Measurements from ENCODE around the gene MAPK1.
"Not testable (repeated sequence)": the region's sequence is repeated elsewhere in the genome, so short reads cannot be mapped to it uniquely, and the experiment has no call there.

MAPK1 gene

GRCh38 chr22:21845558-21846453 is 21.6 kb downstream of the MAPK1 start:
- no peak for DNase-seq

DNA sequence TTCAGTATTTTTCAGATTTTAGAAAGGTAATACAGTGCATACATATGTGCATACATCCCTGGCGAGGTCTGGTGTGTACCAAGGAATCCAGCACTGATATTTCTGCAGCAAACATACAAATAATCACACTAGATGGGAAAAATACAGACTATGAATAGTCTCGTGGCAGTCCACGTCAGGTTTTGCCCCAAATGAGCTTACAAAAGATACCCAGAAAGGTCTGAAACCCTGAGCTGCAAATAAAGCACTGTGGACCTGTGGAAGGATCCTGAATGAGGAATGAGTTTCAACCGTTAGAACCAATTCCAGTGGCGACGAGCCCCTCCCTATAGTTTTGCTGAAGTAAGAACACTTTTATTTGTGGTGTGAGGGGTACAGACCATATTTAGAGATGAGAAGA is 24.5 kb downstream of the MAPK1 start:
- DNase-seq, result no peak

GRCh38 chr22:21841422-21841821 is 26.0 kb downstream of the MAPK1 start:
- no peak for DNase-seq

GRCh38 chr22:21840236-21840823 is 27.1 kb downstream of the MAPK1 start:
- no peak for DNase-seq

GRCh38 chr22:21839765-21840140 is 27.7 kb downstream of the MAPK1 start:
- no peak for DNase-seq

- not testable (repeated sequence) for DNase-seq
Measured at GRCh38 chr22:21839104-21839764, 28.2 kb downstream of the MAPK1 start.

DNA sequence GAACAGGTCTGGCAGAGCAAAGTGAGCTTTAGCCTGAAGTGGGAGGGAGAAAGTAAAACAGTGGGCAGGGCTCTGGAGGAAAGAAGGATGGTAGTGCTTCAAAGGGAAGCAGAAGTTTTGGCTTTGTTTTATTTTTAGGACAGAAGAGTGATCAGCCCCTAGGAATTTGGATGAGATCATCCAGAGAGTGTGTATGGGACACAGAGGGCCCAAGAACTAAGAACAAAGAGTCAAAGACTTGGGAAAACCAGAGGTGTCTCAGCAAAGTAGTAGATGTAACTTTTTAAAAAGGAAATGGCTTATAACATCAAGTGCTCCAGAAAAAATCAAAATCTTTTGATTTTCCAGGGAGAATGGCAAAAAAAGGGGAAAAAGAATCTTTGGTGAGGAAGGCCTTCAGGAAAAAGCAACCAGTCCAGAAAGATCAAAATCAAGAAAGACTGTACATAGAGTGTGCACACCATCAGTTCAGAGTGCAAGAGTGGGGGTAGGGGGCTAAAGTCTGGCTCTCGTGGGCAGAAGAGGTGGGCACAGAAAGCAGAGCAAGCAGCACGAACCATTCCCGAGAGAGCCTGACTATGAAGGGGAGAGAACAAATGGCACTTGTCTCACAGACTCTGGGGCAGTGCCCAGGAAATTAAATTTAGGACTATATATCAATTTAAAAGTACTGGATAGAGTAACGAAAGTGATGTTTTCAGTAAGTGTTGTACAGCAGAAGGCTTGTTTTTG is 30.0 kb downstream of the MAPK1 start:
- no peak for DNase-seq

DNA sequence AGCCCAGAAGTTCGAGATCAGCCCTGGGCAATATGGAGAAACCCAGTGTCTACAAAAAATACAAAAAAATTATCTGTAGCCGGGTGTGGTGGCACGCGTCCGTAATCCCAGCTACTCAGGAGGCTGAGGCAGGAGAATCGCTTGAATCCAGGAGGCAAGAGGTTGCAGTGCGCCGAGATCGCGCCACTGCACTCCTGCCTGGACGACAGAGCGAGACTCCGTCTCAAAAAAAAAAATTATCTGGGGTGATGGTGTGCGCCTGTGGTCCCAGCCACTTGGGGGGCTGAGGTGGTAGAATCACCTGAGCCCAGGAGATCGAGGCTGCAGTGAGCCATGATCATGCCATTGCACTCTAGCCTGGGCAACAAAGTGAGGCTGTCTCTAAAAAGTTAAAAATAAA is 31.0 kb downstream of the MAPK1 start:
- DNase-seq, result not testable (repeated sequence)

DNA sequence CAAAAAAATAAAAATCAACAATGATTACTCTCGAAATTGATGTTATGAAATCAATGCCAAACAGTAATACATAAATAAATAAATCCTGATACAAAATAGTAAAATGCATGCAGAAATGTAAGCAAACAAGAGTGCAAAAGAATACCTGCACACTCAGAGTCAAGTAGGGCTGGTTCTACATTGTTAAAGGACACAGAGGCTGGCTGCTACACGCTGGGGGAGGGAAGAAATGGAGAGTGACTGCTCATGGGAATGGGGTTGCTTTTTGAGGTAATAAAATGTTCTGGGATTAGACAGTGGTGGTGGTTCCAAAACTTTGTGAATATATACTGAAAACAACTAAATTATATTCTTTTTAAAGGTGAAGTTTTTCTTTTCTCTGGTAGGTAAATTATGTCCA is 32.1 kb downstream of the MAPK1 start:
- no peak for DNase-seq

- DNase-seq, result no peak
Measured at GRCh38 chr22:21834869-21835268, 32.6 kb downstream of the MAPK1 start.

- no peak for DNase-seq
Measured at GRCh38 chr22:21832291-21833290, 34.9 kb downstream of the MAPK1 start.

- DNase-seq, result no peak
Measured at GRCh38 chr22:21829523-21829922, 37.9 kb downstream of the MAPK1 start.

- no peak for DNase-seq
Measured at GRCh38 chr22:21828268-21828638, 39.2 kb downstream of the MAPK1 start.

DNA sequence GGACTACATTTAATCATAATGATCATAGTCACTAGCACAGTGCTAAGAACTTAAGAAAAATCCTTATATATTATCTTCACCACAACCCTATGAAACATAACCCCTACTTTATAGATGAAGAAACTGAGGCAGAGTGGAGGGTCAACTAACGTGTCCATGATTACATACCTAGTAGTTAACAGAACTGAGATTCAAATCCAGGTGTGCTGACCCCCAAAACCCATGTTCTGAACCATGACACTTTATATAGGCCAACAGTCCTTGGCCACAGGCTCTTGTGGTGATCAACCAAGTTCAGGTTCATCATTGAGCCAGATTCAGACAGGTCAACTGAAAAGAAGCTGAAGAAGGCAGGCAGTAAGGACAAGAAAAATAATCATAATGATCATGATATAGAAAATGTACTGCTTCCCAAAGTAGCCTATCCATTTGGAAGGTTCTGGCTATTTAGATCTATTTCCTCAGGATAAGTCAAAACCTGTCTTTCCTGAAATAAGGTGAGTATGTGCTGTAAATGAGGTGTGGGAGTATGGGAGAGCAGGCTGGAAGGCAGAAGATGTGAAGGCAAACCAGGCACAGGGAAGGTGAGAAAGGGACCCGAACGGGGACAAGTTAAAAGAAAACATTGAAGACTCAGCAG is 39.7 kb downstream of the MAPK1 start:
- DNase-seq, result no peak

- no peak for DNase-seq
Measured at GRCh38 chr22:21826204-21826603, 41.2 kb downstream of the MAPK1 start.

DNA sequence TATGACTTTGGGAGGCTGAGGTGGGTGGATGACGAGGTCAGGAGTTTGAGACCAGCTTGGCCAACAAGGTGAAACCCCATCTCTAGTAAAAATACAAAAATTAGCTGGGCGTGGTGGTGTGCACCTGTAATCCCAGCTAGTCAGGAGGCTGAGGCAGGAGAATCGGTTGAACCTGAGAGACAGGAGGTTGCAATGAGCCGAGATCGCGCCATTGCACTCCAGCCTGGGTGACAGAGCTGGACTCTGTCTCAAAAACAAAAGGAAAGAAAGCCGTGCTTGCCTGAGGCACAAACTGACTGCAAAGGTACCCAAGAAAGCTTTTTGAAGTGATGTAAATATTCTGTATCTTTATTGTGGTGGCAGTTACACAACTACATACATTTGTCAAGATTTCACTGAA is 42.5 kb downstream of the MAPK1 start:
- DNase-seq, result not testable (repeated sequence)

DNA sequence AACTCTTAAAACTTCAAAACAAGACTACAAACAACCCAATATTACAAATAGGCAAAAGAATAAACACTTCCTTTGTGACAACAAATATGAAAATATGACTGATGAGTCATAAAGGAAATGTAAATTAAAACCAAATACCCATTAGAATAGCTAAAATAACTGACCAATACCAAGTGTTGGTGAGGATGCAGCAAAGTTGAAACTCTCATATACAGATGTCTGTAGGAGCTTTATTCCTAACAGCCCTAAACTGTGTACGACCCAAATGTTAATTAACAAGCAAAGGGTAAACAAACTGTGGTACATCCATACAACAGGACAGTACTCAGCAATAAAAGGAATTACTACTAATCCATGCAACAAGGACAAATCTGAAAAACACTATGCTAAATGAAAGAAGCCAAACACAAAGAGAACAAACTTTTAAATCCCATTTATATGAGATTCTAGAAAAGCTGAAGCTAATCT is 43.0 kb downstream of the MAPK1 start:
- DNase-seq, result no peak

- DNase-seq, result no peak
Measured at GRCh38 chr22:21823740-21824444, 43.6 kb downstream of the MAPK1 start.

GRCh38 chr22:21819183-21819770 is 48.2 kb downstream of the MAPK1 start:
- no peak for DNase-seq

- no peak for DNase-seq
Measured at GRCh38 chr22:21818487-21819182, 48.8 kb downstream of the MAPK1 start.

All from NCI-H1694 treated with DMSO at 0.1 percent for 48 hours (cell line).